ENCODE measurements around the gene EIF3L. TPM values are rescaled to one million over a fixed set of nuclear protein-coding genes. Genes with fewer than 3 reads are reported as not detected.
"Not testable (repeated sequence)": the region's sequence is repeated elsewhere in the genome, so short reads cannot be mapped to it uniquely, and the experiment has no call there.

EIF3L gene
- total RNA-seq (390 TPM), polyA plus RNA-seq (100 to 1,000 TPM; 267 to 354 (median 308) TPM)

- DNase-seq (peak; percentile 83 to 93 (median 86)), ATAC-seq (ENCODE audit: low read depth in 2 of 2) (peak; percentile 63 to 66)
- Mint-ChIP-seq H3K9me3 (no peaks in the 10 kb centered on the region), H3K36me3 (peaks cover 23% of the 10 kb centered on the region), H3K4me3 (peak within 1 kb of the TSS; percentile 94 to 100 (median 98)), H3K4me1 (peaks cover 20 to 67% (median 38%) of the 10 kb centered on the region in 4 donors), H3K27me3 (no peaks in the 10 kb centered on the region), H3K27ac (peak within 1 kb of the TSS; percentile 99 to 100 (median 100))
- Histone ChIP-seq H3K36me3 (ENCODE audit: control insufficient read depth, insufficient read depth, low read length) (peaks cover 31% of the 10 kb centered on the region), H3K27me3 (ENCODE audit: control insufficient read depth, insufficient read depth, low read length) (no peaks in the 10 kb centered on the region), H3K4me1 (ENCODE audit: control insufficient read depth, insufficient read depth, low read length, poor library complexity, severe bottlenecking) (peaks cover 25% of the 10 kb centered on the region), H3K27ac (ENCODE audit: insufficient read depth, low read length, poor library complexity, severe bottlenecking) (peak within 1 kb of the TSS; percentile 88), H3K9me3 (ENCODE audit: control insufficient read depth in 2 of 2, low read length in 2 of 2) (no peaks in the 10 kb centered on the region), H3K4me3 (ENCODE audit: low read depth, low read length) (peak within 1 kb of the TSS; percentile 99)
Measured at GRCh38 chr22:37849089-37849751, at the start of gene EIF3L. Gene EIF3L, plus strand, starts transcription at chr22:37849419. Its CDS starts 31 bp downstream, at chr22:37849450.

GRCh38 chr22:37799979-37800378, 49.2 kb upstream of the EIF3L start:
- H3K4me3 ChIP-seq (ENCODE audit: low read depth, low read length); H3K9me3 ChIP-seq (ENCODE audit: control insufficient read depth in 2 of 2, low read length in 2 of 2); H3K36me3 Mint-ChIP-seq; H3K9me3 Mint-ChIP-seq; H3K4me3 Mint-ChIP-seq; DNase-seq; ATAC-seq (ENCODE audit: low read depth in 2 of 2); H3K27ac Mint-ChIP-seq; H3K27me3 ChIP-seq (ENCODE audit: control insufficient read depth, insufficient read depth, low read length); H3K36me3 ChIP-seq (ENCODE audit: control insufficient read depth, insufficient read depth, low read length); H3K27ac ChIP-seq (ENCODE audit: insufficient read depth, low read length, poor library complexity, severe bottlenecking): not testable (repeated sequence)
- H3K4me1 Mint-ChIP-seq, result peaks cover 0 to 23% (median 8%) of the 10 kb centered on the region in 4 donors
- H3K4me1 ChIP-seq (ENCODE audit: control insufficient read depth, insufficient read depth, low read length, poor library complexity, severe bottlenecking), result peaks cover 20% of the 10 kb centered on the region
- peaks cover 41% of the 10 kb centered on the region for H3K27me3 Mint-ChIP-seq

- Histone ChIP-seq H3K4me1 (ENCODE audit: control insufficient read depth, insufficient read depth, low read length, poor library complexity, severe bottlenecking) (peaks cover 31% of the 10 kb centered on the region), H3K27ac (ENCODE audit: insufficient read depth, low read length, poor library complexity, severe bottlenecking) (no peak overlapping the region), H3K36me3 (ENCODE audit: control insufficient read depth, insufficient read depth, low read length) (no peaks in the 10 kb centered on the region), H3K27me3 (ENCODE audit: control insufficient read depth, insufficient read depth, low read length) (peaks cover 10% of the 10 kb centered on the region), H3K4me3 (ENCODE audit: low read depth, low read length) (no peak overlapping the region), H3K9me3 (ENCODE audit: control insufficient read depth in 2 of 2, low read length in 2 of 2) (no peaks in the 10 kb centered on the region)
- H3K9me3 Mint-ChIP-seq, result peaks cover 0 to 3% (median 0%) of the 10 kb centered on the region in 7 donors
- peaks cover 11 to 37% (median 18%) of the 10 kb centered on the region in 4 donors for H3K4me1 Mint-ChIP-seq
- peak overlapping the region in 3 of 4 donors; percentile 67 to 83 (median 70) for H3K4me3 Mint-ChIP-seq
- no peaks in the 10 kb centered on the region for H3K36me3 Mint-ChIP-seq
- no peak overlapping the region for H3K27ac Mint-ChIP-seq
- DNase-seq (no peak), ATAC-seq (ENCODE audit: low read depth in 2 of 2) (no peak)
- H3K27me3 Mint-ChIP-seq, result peaks cover 59% of the 10 kb centered on the region
Measured at GRCh38 chr22:37801946-37802309, 47.3 kb upstream of the EIF3L start.

GRCh38 chr22:37802310-37803194, 46.7 kb upstream of the EIF3L start:
- no peak overlapping the region for H3K27ac Mint-ChIP-seq
- peaks cover 10% of the 10 kb centered on the region for H3K27me3 ChIP-seq (ENCODE audit: control insufficient read depth, insufficient read depth, low read length)
- peaks cover 0 to 3% (median 0%) of the 10 kb centered on the region in 7 donors for H3K9me3 Mint-ChIP-seq
- H3K9me3 ChIP-seq (ENCODE audit: control insufficient read depth in 2 of 2, low read length in 2 of 2), result no peaks in the 10 kb centered on the region
- H3K27ac ChIP-seq (ENCODE audit: insufficient read depth, low read length, poor library complexity, severe bottlenecking), result no peak overlapping the region
- H3K4me1 ChIP-seq (ENCODE audit: control insufficient read depth, insufficient read depth, low read length, poor library complexity, severe bottlenecking), result peaks cover 37% of the 10 kb centered on the region
- no peaks in the 10 kb centered on the region for H3K36me3 Mint-ChIP-seq
- DNase-seq (no peak), ATAC-seq (ENCODE audit: low read depth in 2 of 2) (no peak)
- H3K4me3 ChIP-seq (ENCODE audit: low read depth, low read length), result peak overlapping the region; percentile 19
- peak overlapping the region; percentile 59 to 82 (median 71) for H3K4me3 Mint-ChIP-seq
- no peaks in the 10 kb centered on the region for H3K36me3 ChIP-seq (ENCODE audit: control insufficient read depth, insufficient read depth, low read length)
- peaks cover 65% of the 10 kb centered on the region for H3K27me3 Mint-ChIP-seq
- H3K4me1 Mint-ChIP-seq, result peaks cover 11 to 44% (median 20%) of the 10 kb centered on the region in 4 donors

GRCh38 chr22:37803195-37803638, 46.0 kb upstream of the EIF3L start:
- DNase-seq (no peak), ATAC-seq (ENCODE audit: low read depth in 2 of 2) (no peak)
- Mint-ChIP-seq H3K9me3 (peaks cover 0 to 3% (median 0%) of the 10 kb centered on the region in 7 donors), H3K27ac (no peak overlapping the region), H3K27me3 (peaks cover 71% of the 10 kb centered on the region), H3K36me3 (no peaks in the 10 kb centered on the region), H3K4me1 (peaks cover 12 to 45% (median 22%) of the 10 kb centered on the region in 4 donors), H3K4me3 (peak overlapping the region; percentile 59 to 82 (median 71))
- H3K36me3 ChIP-seq (ENCODE audit: control insufficient read depth, insufficient read depth, low read length), result no peaks in the 10 kb centered on the region
- H3K4me1 ChIP-seq (ENCODE audit: control insufficient read depth, insufficient read depth, low read length, poor library complexity, severe bottlenecking), result peaks cover 44% of the 10 kb centered on the region
- H3K9me3 ChIP-seq (ENCODE audit: control insufficient read depth in 2 of 2, low read length in 2 of 2), result no peaks in the 10 kb centered on the region
- no peak overlapping the region for H3K4me3 ChIP-seq (ENCODE audit: low read depth, low read length)
- H3K27ac ChIP-seq (ENCODE audit: insufficient read depth, low read length, poor library complexity, severe bottlenecking), result no peak overlapping the region
- H3K27me3 ChIP-seq (ENCODE audit: control insufficient read depth, insufficient read depth, low read length), result peaks cover 10% of the 10 kb centered on the region

- no peak for DNase-seq
- H3K9me3 ChIP-seq (ENCODE audit: control insufficient read depth in 2 of 2, low read length in 2 of 2), result no peaks in the 10 kb centered on the region
- no peak overlapping the region for H3K27ac ChIP-seq (ENCODE audit: insufficient read depth, low read length, poor library complexity, severe bottlenecking)
- Mint-ChIP-seq H3K9me3 (peaks cover 0 to 3% (median 0%) of the 10 kb centered on the region in 7 donors), H3K4me1 (peaks cover 14 to 50% (median 24%) of the 10 kb centered on the region in 4 donors), H3K27me3 (peaks cover 76% of the 10 kb centered on the region), H3K27ac (no peak overlapping the region), H3K36me3 (no peaks in the 10 kb centered on the region), H3K4me3 (peak overlapping the region; percentile 62 to 75 (median 66))
- no peaks in the 10 kb centered on the region for H3K36me3 ChIP-seq (ENCODE audit: control insufficient read depth, insufficient read depth, low read length)
- H3K4me1 ChIP-seq (ENCODE audit: control insufficient read depth, insufficient read depth, low read length, poor library complexity, severe bottlenecking), result peaks cover 49% of the 10 kb centered on the region
- H3K27me3 ChIP-seq (ENCODE audit: control insufficient read depth, insufficient read depth, low read length), result peaks cover 10% of the 10 kb centered on the region
- ATAC-seq (ENCODE audit: low read depth in 2 of 2), result no peak
- no peak overlapping the region for H3K4me3 ChIP-seq (ENCODE audit: low read depth, low read length)
Measured at GRCh38 chr22:37803639-37804351, 45.4 kb upstream of the EIF3L start.

- Histone ChIP-seq H3K27me3 (ENCODE audit: control insufficient read depth, insufficient read depth, low read length) (peaks cover 16% of the 10 kb centered on the region), H3K9me3 (ENCODE audit: control insufficient read depth in 2 of 2, low read length in 2 of 2) (no peaks in the 10 kb centered on the region), H3K36me3 (ENCODE audit: control insufficient read depth, insufficient read depth, low read length) (no peaks in the 10 kb centered on the region), H3K4me3 (ENCODE audit: low read depth, low read length) (no peak overlapping the region), H3K27ac (ENCODE audit: insufficient read depth, low read length, poor library complexity, severe bottlenecking) (no peak overlapping the region), H3K4me1 (ENCODE audit: control insufficient read depth, insufficient read depth, low read length, poor library complexity, severe bottlenecking) (peaks cover 50% of the 10 kb centered on the region)
- Mint-ChIP-seq H3K27me3 (peaks cover 77% of the 10 kb centered on the region), H3K27ac (no peak overlapping the region), H3K36me3 (no peaks in the 10 kb centered on the region), H3K4me3 (peak overlapping the region; percentile 62 to 75 (median 66)), H3K4me1 (peaks cover 14 to 50% (median 24%) of the 10 kb centered on the region in 4 donors), H3K9me3 (peaks cover 0 to 3% (median 0%) of the 10 kb centered on the region in 7 donors)
- DNase-seq (no peak), ATAC-seq (ENCODE audit: low read depth in 2 of 2) (no peak)
Measured at GRCh38 chr22:37804352-37804880, 44.8 kb upstream of the EIF3L start.
